IPS DF 6.9 (cell line): ENCODE data around the gene MSRB3.
"Not testable (repeated sequence)": the region's sequence is repeated elsewhere in the genome, so short reads cannot be mapped to it uniquely, and the experiment has no call there.

ENCODE experiments used
- DNase-seq: peaks from one replicate; pipeline ENCODE4 v3.0.0-alpha.2; 2013; ENCODE audit warnings: low read depth, low spot score
- H3K27ac ChIP-seq: one replicate; pipeline ENCODE4 v1.5.1; 2013; ENCODE audit warnings: low read length, control low read depth
- H3K27me3 ChIP-seq: 2 replicates; pipeline ENCODE4 v1.6.1; 2013; ENCODE audit warnings: mild to moderate bottlenecking, low read length; ENCODE audit not compliant: control insufficient read depth, insufficient read depth
- H3K36me3 ChIP-seq: 2 replicates; pipeline ENCODE4 v1.6.1; 2013; ENCODE audit warnings: low read length; ENCODE audit not compliant: control insufficient read depth, insufficient read depth
- H3K4me1 ChIP-seq: 2 replicates; pipeline ENCODE4 v1.6.1; 2013; ENCODE audit warnings: low read length; ENCODE audit not compliant: control insufficient read depth, insufficient read depth
- H3K4me3 ChIP-seq: 2 replicates; pipeline ENCODE4 v1.5.1; 2013; ENCODE audit warnings: mild to moderate bottlenecking, low read length
- H3K9me3 ChIP-seq: 2 replicates; pipeline ENCODE4 v1.6.1; 2013; ENCODE audit warnings: low read length, inconsistent platforms; ENCODE audit not compliant: control insufficient read depth, insufficient read depth
- WGBS: extraction: QIAGEN DNeasy Blood & Tissue Kit; methylation state at CpG from one replicate; pipeline ENCODE4 v1.1.7; 2013; ENCODE audit warnings: mixed read lengths, missing lambda C conversion rate; ENCODE audit not compliant: insufficient read length, insufficient coverage; 5-methylcytosine and 5-hydroxymethylcytosine counted together

MSRB3 gene

GRCh38 chr12:65450625-65451024, 172.1 kb downstream of the MSRB3 start:
- no peaks in the 10 kb centered on the region for H3K27me3 ChIP-seq
- no peaks in the 10 kb centered on the region for H3K9me3 ChIP-seq
- no peak overlapping the region for H3K4me3 ChIP-seq
- no peak for DNase-seq
- no peak overlapping the region for H3K27ac ChIP-seq
- no CpG with 5 or more reads among the region's 2 CpGs for WGBS
- no peaks in the 10 kb centered on the region for H3K36me3 ChIP-seq
- no peaks in the 10 kb centered on the region for H3K4me1 ChIP-seq

GRCh38 chr12:65454115-65454787, 175.8 kb downstream of the MSRB3 start:
- H3K9me3 ChIP-seq: no peaks in the 10 kb centered on the region
- H3K4me1 ChIP-seq: no peaks in the 10 kb centered on the region
- DNase-seq: no peak
- no CpG with 5 or more reads among the region's 1 CpG for WGBS
- H3K27ac ChIP-seq: no peak overlapping the region
- H3K27me3 ChIP-seq: no peaks in the 10 kb centered on the region
- no peak overlapping the region for H3K4me3 ChIP-seq
- no peaks in the 10 kb centered on the region for H3K36me3 ChIP-seq

GRCh38 chr12:65457341-65457740, 178.9 kb downstream of the MSRB3 start:
- not testable (repeated sequence) for H3K27me3 ChIP-seq, H3K27ac ChIP-seq, H3K4me3 ChIP-seq, H3K4me1 ChIP-seq, DNase-seq, H3K9me3 ChIP-seq, H3K36me3 ChIP-seq

GRCh38 chr12:65458718-65459117, 180.2 kb downstream of the MSRB3 start:
- H3K27ac ChIP-seq: no peak overlapping the region
- WGBS: no CpG with 5 or more reads among the region's 2 CpGs

GRCh38 chr12:65459545-65459944, 181.1 kb downstream of the MSRB3 start:
- H3K9me3 ChIP-seq: no peaks in the 10 kb centered on the region
- DNase-seq: no peak

More at GRCh38 chr12:65458718-65459117, 180.2 kb downstream of the MSRB3 start:
- Histone ChIP-seq H3K36me3 (no peaks in the 10 kb centered on the region), H3K27me3 (no peaks in the 10 kb centered on the region), H3K9me3 (no peaks in the 10 kb centered on the region), H3K4me3 (no peak overlapping the region), H3K4me1 (no peaks in the 10 kb centered on the region)
- no peak for DNase-seq

GRCh38 chr12:65460063-65460462, 181.6 kb downstream of the MSRB3 start:
- no peaks in the 10 kb centered on the region for H3K4me1 ChIP-seq
- no peak for DNase-seq
- H3K4me3 ChIP-seq: no peak overlapping the region
- no peaks in the 10 kb centered on the region for H3K27me3 ChIP-seq
- H3K9me3 ChIP-seq: no peaks in the 10 kb centered on the region
- H3K27ac ChIP-seq: no peak overlapping the region
- H3K36me3 ChIP-seq: no peaks in the 10 kb centered on the region
- WGBS: no CpG with 5 or more reads among the region's 8 CpGs

More at GRCh38 chr12:65459545-65459944, 181.1 kb downstream of the MSRB3 start:
- no peaks in the 10 kb centered on the region for H3K4me1 ChIP-seq
- H3K36me3 ChIP-seq: no peaks in the 10 kb centered on the region
- H3K4me3 ChIP-seq: no peak overlapping the region
- H3K27me3 ChIP-seq: no peaks in the 10 kb centered on the region
- no peak overlapping the region for H3K27ac ChIP-seq

GRCh38 chr12:65461017-65461416, 182.5 kb downstream of the MSRB3 start:
- no peaks in the 10 kb centered on the region for H3K4me1 ChIP-seq
- no peak overlapping the region for H3K4me3 ChIP-seq
- DNase-seq: no peak
- WGBS: no CpG with 5 or more reads among the region's 2 CpGs
- H3K27me3 ChIP-seq: no peaks in the 10 kb centered on the region
- H3K27ac ChIP-seq: no peak overlapping the region
- no peaks in the 10 kb centered on the region for H3K9me3 ChIP-seq
- no peaks in the 10 kb centered on the region for H3K36me3 ChIP-seq

GRCh38 chr12:65462484-65462883, 184.0 kb downstream of the MSRB3 start:
- Histone ChIP-seq H3K36me3 (no peaks in the 10 kb centered on the region), H3K27me3 (no peaks in the 10 kb centered on the region), H3K9me3 (no peaks in the 10 kb centered on the region), H3K27ac (no peak overlapping the region), H3K4me3 (no peak overlapping the region), H3K4me1 (no peaks in the 10 kb centered on the region)
- no peak for DNase-seq
- no CpG with 5 or more reads among the region's 2 CpGs for whole genome bisulfite sequencing

GRCh38 chr12:65463082-65463481, 184.6 kb downstream of the MSRB3 start:
- no peaks in the 10 kb centered on the region for H3K27me3 ChIP-seq
- DNase-seq: no peak

GRCh38 chr12:65463611-65464010, 185.1 kb downstream of the MSRB3 start:
- no peak for DNase-seq
- Histone ChIP-seq H3K4me1 (no peaks in the 10 kb centered on the region), H3K36me3 (no peaks in the 10 kb centered on the region), H3K27me3 (no peaks in the 10 kb centered on the region), H3K27ac (no peak overlapping the region), H3K4me3 (no peak overlapping the region), H3K9me3 (no peaks in the 10 kb centered on the region)
- WGBS: no CpG with 5 or more reads among the region's 1 CpG

More at GRCh38 chr12:65463082-65463481, 184.6 kb downstream of the MSRB3 start:
- Histone ChIP-seq H3K4me3 (no peak overlapping the region), H3K27ac (no peak overlapping the region), H3K4me1 (no peaks in the 10 kb centered on the region), H3K36me3 (no peaks in the 10 kb centered on the region), H3K9me3 (no peaks in the 10 kb centered on the region)
- no CpG with 5 or more reads among the region's 9 CpGs for WGBS

GRCh38 chr12:65464930-65465329, 186.4 kb downstream of the MSRB3 start:
- Histone ChIP-seq H3K9me3 (no peaks in the 10 kb centered on the region), H3K27ac (no peak overlapping the region), H3K4me1 (no peaks in the 10 kb centered on the region), H3K27me3 (no peaks in the 10 kb centered on the region), H3K4me3 (no peak overlapping the region), H3K36me3 (no peaks in the 10 kb centered on the region)
- WGBS: 100% methylated on average over 1 of the region's 3 CpGs
- DNase-seq: no peak
